ENCODE results near the gene TSPAN15.

DNA sequence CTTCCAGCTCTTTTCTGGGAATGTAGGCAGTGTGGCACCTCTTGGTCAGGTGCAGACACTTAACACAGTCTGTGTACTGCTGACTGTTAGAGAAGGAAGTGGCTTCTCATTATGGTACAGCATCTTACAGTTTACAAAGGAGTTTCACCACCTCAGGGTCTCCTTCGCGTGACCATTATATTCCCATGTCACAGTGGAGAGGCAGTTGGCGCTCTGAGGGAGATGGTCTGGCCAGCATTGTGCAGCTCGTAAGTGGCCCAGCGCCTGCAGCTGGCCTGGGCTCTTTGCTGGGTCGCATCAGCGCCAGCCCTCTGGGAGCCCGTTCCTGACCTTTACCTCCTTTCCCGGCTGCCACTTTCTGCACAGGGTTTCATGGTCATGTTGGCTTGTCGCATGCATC, 15.4 kb downstream of the TSPAN15 start:
- TF ChIP-seq, protein P1, sequence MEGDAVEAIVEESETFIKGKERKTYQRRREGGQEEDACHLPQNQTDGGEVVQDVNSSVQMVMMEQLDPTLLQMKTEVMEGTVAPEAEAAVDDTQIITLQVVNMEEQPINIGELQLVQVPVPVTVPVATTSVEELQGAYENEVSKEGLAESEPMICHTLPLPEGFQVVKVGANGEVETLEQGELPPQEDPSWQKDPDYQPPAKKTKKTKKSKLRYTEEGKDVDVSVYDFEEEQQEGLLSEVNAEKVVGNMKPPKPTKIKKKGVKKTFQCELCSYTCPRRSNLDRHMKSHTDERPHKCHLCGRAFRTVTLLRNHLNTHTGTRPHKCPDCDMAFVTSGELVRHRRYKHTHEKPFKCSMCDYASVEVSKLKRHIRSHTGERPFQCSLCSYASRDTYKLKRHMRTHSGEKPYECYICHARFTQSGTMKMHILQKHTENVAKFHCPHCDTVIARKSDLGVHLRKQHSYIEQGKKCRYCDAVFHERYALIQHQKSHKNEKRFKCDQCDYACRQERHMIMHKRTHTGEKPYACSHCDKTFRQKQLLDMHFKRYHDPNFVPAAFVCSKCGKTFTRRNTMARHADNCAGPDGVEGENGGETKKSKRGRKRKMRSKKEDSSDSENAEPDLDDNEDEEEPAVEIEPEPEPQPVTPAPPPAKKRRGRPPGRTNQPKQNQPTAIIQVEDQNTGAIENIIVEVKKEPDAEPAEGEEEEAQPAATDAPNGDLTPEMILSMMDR (conservative IDR thresholded peaks at IDR 0.05; ENCODE audit: low read depth in 2 of 2) = no peak
- TF ChIP-seq POLR2AphosphoS5 (IDR thresholded peaks at IDR 0.05; ENCODE audit: low read depth) (no peak), EZH2phosphoT487 (IDR thresholded peaks at IDR 0.05; ENCODE audit: unreplicated experiment) (no peak), EZH2 (IDR thresholded peaks at IDR 0.05; ENCODE audit: low read depth, unreplicated experiment) (no peak), JUNB (IDR thresholded peaks at IDR 0.05; ENCODE audit: unreplicated experiment) (no peak), CREB1 (CRISPR knock-in tag; IDR thresholded peaks at IDR 0.05; ENCODE audit: low read depth) (no peak), NANOG (IDR thresholded peaks at IDR 0.05; ENCODE audit: borderline replicate concordance) (no peak)
- TF ChIP-seq, protein P2, sequence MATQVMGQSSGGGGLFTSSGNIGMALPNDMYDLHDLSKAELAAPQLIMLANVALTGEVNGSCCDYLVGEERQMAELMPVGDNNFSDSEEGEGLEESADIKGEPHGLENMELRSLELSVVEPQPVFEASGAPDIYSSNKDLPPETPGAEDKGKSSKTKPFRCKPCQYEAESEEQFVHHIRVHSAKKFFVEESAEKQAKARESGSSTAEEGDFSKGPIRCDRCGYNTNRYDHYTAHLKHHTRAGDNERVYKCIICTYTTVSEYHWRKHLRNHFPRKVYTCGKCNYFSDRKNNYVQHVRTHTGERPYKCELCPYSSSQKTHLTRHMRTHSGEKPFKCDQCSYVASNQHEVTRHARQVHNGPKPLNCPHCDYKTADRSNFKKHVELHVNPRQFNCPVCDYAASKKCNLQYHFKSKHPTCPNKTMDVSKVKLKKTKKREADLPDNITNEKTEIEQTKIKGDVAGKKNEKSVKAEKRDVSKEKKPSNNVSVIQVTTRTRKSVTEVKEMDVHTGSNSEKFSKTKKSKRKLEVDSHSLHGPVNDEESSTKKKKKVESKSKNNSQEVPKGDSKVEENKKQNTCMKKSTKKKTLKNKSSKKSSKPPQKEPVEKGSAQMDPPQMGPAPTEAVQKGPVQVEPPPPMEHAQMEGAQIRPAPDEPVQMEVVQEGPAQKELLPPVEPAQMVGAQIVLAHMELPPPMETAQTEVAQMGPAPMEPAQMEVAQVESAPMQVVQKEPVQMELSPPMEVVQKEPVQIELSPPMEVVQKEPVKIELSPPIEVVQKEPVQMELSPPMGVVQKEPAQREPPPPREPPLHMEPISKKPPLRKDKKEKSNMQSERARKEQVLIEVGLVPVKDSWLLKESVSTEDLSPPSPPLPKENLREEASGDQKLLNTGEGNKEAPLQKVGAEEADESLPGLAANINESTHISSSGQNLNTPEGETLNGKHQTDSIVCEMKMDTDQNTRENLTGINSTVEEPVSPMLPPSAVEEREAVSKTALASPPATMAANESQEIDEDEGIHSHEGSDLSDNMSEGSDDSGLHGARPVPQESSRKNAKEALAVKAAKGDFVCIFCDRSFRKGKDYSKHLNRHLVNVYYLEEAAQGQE (IDR thresholded peaks at IDR 0.05; ENCODE audit: unreplicated experiment) = no peak
- TF ChIP-seq, protein P3, sequence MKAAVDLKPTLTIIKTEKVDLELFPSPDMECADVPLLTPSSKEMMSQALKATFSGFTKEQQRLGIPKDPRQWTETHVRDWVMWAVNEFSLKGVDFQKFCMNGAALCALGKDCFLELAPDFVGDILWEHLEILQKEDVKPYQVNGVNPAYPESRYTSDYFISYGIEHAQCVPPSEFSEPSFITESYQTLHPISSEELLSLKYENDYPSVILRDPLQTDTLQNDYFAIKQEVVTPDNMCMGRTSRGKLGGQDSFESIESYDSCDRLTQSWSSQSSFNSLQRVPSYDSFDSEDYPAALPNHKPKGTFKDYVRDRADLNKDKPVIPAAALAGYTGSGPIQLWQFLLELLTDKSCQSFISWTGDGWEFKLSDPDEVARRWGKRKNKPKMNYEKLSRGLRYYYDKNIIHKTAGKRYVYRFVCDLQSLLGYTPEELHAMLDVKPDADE (IDR thresholded peaks at IDR 0.05) = no peak

Measured in GM23338 (cell line).